ENCODE data around the gene TSPAN13.
A peak's percentile ranks its signal among the peaks of the same experiment; 100 is the strongest.

The TSPAN13 gene

GRCh38 chr7:16776053-16776452, 22.5 kb downstream of the TSPAN13 start:
- DNase-seq (ENCODE audit: low spot score): no peak

- DNase-seq (ENCODE audit: low spot score): no peak
These were observed 24.9 kb downstream of the TSPAN13 start for GRCh38 chr7:16778476-16778875.

- DNase-seq (ENCODE audit: low spot score): no peak
These were observed 25.5 kb downstream of the TSPAN13 start for GRCh38 chr7:16779051-16779450.

GRCh38 chr7:16780596-16780995, 27.0 kb downstream of the TSPAN13 start:
- no peak for DNase-seq (ENCODE audit: low spot score)

- no peak for DNase-seq (ENCODE audit: low spot score)
These were observed 31.8 kb downstream of the TSPAN13 start for GRCh38 chr7:16785321-16785720.

- DNase-seq (ENCODE audit: low spot score): no peak
These were observed 32.3 kb downstream of the TSPAN13 start for GRCh38 chr7:16785846-16786245.

- DNase-seq (ENCODE audit: low spot score): no peak
These were observed 32.7 kb downstream of the TSPAN13 start for GRCh38 chr7:16786257-16786656.

GRCh38 chr7:16787127-16787526, 33.6 kb downstream of the TSPAN13 start:
- DNase-seq (ENCODE audit: low spot score): no peak

GRCh38 chr7:16791071-16791470, 37.5 kb downstream of the TSPAN13 start:
- DNase-seq (ENCODE audit: low spot score): no peak

GRCh38 chr7:16791905-16792698, 38.5 kb downstream of the TSPAN13 start:
- DNase-seq (ENCODE audit: low spot score): no peak

- DNase-seq (ENCODE audit: low spot score): no peak
These were observed 41.4 kb downstream of the TSPAN13 start for GRCh38 chr7:16794986-16795385.

- no peak for DNase-seq (ENCODE audit: low spot score)
These were observed 42.1 kb downstream of the TSPAN13 start for GRCh38 chr7:16795624-16796023.

- peak; percentile 50 for DNase-seq (ENCODE audit: low spot score)
These were observed 47.6 kb downstream of the TSPAN13 start for GRCh38 chr7:16801111-16801542.

- DNase-seq (ENCODE audit: low spot score): no peak
These were observed 48.0 kb downstream of the TSPAN13 start for GRCh38 chr7:16801579-16801978.

GRCh38 chr7:16803125-16803524, 49.6 kb downstream of the TSPAN13 start:
- no peak for DNase-seq (ENCODE audit: low spot score)

GRCh38 chr7:16803881-16804673, 50.5 kb downstream of the TSPAN13 start:
- DNase-seq (ENCODE audit: low spot score): no peak

- DNase-seq (ENCODE audit: low spot score): peak; percentile 31
These were observed 51.3 kb downstream of the TSPAN13 start, which contains the start of gene AGR2 for GRCh38 chr7:16804674-16805439. AGR2 (minus strand) TSS chr7:16804999; CDS start chr7:16801796, 3,203 bp downstream.

- DNase-seq (ENCODE audit: low spot score): no peak
These were observed 51.9 kb downstream of the TSPAN13 start for GRCh38 chr7:16805441-16805840.

- no peak for DNase-seq (ENCODE audit: low spot score)
These were observed 56.6 kb downstream of the TSPAN13 start for GRCh38 chr7:16810112-16810511.

- no peak for DNase-seq (ENCODE audit: low spot score)
These were observed 57.0 kb downstream of the TSPAN13 start for GRCh38 chr7:16810573-16810972.

GRCh38 chr7:16811551-16811950, 58.0 kb downstream of the TSPAN13 start:
- no peak for DNase-seq (ENCODE audit: low spot score)

GRCh38 chr7:16812542-16813231, 59.1 kb downstream of the TSPAN13 start:
- DNase-seq (ENCODE audit: low spot score): no peak

All from iPS-NIHi11 (cell line).